NCI-H1105 treated with DMSO at 0.1 percent for 48 hours (cell line): ENCODE data around the gene PARP4.
"Not testable (repeated sequence)": the region's sequence is repeated elsewhere in the genome, so short reads cannot be mapped to it uniquely, and the experiment has no call there.

ENCODE experiments used
- DNase-seq: peaks from one replicate; lab custom pipeline; 2025; lab: John Stamatoyannopoulos, UW

PARP4 gene

DNA sequence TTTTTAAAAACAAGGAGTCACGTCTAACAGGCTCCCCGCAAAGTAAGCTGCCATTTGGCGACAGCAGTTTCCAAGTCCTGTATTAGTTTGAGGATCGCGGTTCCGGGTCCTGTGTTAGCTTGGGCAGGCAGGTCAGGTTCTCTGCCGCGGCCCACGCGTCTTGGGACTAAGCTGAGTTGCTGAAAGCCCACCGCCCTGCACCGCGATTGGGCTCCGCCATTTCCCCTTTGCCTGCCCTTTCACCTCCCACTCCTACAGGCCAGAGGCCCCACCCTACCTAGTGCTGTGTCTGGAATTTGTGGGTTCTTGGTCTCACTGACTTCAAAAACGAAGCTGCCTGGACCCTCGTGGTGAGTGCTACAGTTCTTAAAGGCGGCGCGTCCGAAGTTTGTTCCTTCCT is 6.8 kb downstream of the PARP4 start:
- DNase-seq: no peak

DNA sequence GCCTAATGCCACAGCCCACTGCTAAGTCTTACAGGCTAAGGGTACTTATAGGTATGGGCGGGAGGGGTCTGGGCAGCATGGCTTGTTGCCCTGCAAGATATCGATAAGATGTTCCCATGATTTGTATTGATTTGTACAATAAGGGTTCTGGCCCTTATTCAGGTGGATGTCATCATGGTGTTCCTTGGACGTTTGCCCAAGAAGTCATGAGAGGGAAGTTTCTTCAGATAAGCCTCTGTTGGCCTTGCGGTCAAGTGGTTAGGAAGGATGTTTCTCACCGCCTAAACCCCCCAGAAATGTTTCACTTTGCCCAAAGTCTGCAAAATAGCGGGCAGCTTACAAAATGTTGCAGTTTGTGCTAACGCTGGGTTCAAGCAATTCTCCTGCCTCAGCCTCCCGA is 7.3 kb downstream of the PARP4 start:
- no peak for DNase-seq

DNA sequence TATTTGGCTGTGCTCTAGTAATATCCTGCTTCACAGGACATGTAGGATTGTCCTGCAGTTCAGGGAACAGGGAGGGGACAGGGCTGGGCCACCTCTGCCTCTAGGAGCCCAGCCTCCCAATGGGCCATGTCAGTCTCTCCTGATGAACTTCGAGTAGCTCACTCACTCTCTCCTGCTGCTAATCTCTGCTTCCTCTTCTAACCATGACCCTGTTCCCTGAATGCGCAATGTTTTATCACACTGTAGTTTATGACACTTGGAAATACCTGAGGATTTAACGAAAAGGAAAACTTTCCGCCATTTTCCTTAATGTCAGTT is 9.2 kb downstream of the PARP4 start:
- DNase-seq: no peak

DNA sequence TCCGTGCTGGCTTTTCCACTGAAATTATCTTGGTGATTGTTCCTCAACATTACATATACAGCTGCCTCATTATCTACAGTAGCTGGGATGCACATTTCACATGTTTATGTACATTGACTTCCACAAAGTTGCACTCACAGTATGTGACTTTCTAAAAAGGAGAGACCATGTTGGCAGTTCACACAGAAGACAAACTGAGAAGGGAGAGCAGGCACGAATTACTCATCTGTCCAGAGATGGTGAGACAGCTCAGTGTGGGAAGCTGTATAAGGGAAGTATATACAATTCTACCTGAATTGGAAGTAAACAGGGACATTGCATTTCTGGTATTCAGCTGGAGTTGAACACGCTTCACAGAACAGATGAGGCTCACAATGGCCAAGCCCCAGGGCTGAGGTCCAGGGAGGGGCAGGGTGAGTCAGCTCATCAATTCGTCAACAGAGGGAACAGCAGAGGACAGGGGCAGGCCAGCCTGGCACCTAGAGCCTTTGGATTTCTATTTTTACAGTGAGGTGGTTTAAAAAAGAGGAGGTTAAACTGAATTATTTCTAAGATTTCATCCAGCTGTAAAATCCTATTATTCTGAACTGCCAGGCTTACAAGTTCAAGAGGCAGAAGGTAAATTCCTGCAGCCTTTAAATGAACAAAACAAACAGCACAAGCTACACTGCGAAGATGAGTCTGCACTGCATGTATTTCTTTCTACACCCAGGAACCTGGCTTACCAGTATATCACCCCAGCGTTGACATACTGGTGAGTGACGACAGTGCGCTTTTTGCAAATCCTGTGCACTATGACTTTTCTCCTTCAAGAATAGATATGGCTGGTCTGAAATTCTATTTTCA is 9.8 kb downstream of the PARP4 start:
- DNase-seq: no peak

DNA sequence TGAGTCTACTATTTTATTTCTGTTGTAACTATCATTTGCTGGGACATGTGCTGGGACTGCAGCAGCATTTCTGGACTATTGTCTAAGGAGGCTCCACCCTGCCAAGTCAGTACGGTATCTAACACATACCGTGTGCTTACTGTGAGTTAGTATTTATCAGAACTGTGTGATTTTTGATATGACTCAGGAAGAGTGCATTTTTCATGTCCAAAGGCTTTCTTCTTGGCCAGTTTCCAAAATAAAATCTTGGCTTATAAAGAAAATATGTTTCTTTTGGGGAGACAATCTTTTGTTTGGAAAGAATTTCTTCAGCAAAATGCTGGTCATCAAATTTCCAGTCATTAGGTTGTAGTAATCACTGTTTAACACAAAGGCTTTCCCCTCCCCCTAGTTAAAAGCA is 11.6 kb downstream of the PARP4 start:
- no peak for DNase-seq

DNA sequence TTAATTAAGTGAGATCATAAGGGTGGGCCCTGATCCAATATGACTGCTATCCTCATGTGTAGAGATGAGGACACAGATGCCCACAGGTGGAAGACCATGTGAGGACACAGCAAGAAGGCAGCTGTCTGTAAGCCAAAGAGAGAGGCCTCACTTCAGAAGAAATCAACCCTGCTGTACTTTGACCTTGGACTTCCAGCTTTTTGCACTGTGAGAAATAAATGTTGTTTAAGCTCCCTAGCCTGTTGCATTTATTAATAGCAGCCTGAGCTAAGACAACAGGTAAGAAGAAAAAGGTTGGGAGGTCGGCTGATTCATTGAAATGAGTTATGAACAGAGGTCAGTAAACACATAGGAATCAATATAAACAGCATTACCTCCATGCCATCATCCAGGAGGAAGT is 14.8 kb downstream of the PARP4 start:
- DNase-seq: no peak

DNA sequence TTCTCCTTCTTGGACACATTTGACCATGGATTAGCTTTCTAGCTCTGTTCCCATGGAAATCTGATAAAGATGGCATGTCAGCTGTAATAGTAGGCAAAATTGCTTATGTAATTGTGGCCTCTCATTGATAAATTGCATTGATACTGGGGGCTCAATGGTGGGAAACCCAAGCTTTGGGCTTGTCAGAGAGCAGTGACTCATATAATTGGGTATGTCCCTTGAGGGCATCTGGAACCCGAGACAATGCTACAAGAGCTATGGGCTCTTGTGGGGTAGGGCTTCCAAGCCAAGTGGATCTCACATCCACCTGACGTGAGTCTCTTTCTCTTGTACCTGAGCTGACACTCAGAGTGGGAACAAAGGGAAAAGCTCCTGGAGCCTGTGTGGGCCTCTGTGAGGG is 16.3 kb downstream of the PARP4 start:
- DNase-seq: not testable (repeated sequence)

DNA sequence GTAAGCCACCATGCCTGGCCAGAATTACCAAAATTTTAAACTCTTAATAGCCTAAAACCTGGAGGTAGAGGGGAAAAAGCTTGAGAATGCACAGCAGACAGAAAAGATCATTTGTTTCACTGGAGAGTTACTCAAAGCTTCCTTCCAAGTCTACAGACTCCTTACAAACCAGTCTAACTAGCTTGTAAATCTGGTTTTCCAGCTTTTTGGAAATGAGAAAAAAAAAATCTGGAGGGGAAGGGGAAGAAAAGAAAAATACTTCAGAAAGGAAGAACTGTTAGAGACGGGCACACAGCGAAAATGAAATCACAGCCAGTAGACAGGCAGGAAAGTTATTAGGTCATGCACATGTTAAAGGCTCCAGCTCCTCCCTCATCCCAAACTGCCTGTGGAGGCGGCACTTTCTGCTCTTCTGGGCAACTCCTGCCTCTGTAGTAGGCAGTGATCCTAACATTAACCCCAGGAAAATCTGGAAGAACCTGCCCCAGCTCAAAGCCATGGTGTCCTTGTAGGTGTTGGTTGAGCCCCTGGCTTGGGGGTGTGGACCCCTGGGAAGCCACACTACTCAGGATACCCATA is 17.3 kb downstream of the PARP4 start:
- no peak for DNase-seq

DNA sequence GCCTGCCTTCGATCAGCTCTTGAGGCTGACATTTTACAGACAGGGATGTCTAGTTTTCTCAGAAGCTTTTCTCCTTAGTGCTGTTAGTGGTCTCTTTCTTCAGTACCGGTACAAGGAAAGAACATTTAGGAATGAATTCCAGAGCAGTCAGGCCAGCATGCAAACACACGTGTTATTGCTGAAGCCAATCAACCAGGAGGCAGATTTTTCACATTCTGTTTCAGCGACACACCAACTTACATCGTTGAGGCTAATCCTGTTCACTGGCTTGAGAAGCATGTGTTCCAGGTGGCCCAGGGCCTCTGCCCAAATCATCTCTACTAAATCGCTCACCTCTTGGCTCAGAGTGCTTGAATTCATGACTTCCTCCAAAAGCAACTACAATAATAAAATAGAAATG is 19.2 kb downstream of the PARP4 start:
- no peak for DNase-seq

DNA sequence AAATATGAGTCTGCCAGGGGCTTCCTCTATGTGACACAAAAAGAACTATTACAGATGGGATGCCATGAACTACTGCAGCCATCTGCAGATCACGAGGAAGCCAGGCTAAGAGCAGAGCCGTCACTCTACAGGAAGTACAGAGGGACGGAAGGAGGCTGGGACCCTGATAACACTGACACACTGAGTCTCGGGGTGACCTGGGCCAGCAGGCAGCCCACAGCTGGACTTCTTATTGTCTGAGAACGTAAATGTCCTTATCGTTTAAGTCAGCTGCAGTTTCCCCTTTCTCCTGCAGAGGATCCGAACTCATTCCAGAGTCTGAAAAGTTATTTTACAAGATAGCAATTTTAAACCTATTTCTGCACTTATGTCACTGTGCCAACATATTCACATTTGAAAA is 20.7 kb downstream of the PARP4 start:
- DNase-seq: no peak

DNA sequence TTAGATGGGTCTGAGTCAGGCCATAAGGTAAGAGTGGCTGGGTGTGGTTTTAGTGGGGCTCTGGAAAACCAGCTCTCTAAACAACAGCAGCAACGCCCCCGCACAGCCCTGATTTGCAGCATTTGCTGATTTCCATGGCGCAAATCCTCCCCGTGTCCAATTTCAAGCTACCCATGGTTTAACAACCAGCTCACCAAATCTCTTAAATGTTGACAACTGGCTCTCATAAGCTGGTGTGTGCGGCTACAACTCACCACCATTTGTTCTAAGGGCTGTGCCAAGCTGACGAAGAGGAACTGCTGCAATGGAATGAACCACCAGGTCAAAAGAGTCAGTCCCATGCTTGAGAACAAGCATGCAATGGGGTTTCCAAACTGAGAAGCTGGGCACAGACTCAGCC is 22.9 kb downstream of the PARP4 start:
- no peak for DNase-seq

DNA sequence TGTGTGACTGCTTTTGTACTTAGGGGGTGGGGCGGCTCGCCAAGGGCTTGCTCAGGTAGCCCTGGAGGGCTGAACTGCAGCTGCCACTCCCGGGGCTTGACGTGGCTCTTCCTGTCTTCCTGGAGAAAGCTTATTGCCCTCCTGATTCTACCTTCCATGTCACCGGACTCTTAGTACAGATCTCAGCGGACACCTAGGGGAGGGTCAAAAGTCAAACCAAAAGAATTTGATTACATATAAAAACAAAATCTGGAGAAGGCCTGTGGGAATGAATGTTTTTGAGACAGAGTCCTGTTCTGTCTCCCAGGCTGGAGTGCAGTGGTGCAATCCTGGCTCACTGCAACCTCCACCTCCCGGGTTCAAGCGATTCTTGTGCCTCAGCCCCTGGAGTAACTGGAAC is 24.5 kb downstream of the PARP4 start:
- DNase-seq: not testable (repeated sequence)

DNA sequence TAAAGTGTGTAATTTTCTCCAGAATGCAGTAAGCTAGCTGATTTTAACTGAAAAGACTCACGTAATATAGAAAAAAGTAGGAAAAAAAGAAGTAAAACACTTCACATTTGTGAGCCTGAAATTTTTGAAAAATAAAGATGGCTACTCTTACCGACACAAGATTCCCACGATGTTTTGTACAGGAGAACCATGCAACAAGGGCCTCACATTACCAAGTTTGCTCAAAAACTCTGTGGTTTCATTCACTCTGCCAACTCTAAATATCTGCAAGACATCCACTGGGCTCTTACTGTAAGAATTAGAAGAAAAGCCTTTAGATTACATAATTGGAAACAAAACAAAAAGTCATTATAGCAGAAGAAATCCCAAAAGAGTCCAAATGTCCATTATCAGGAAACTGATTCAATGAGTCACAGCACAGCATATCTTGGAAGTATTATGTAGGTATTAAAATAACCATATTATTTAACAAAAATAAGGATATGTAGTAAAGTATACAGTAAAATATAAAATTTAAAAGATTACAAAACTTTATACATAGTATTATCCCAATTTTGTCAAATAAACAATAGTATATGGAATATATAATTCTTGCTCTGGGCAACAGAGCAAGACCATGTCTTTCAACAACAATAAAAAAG is 26.4 kb downstream of the PARP4 start:
- DNase-seq: not testable (repeated sequence)

DNA sequence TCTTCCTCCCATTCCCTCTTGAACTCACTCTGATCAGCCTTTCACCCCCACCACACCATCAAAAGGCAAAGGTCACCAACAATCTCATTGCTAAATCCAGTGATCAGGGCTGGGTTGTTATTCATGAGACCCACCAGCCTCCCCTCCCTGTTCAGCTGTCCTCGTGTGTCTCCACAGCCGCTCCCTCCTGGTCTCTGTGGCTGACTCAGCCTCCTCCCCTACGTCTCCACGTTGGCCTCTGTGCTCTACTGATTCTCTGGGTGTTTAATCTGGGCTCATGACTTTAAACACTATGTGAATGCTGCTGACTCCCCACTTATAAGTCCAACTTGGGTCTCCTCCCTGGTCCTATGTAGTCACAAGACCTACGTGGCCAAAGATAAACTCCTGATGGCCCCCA is 38.9 kb downstream of the PARP4 start:
- no peak for DNase-seq

DNA sequence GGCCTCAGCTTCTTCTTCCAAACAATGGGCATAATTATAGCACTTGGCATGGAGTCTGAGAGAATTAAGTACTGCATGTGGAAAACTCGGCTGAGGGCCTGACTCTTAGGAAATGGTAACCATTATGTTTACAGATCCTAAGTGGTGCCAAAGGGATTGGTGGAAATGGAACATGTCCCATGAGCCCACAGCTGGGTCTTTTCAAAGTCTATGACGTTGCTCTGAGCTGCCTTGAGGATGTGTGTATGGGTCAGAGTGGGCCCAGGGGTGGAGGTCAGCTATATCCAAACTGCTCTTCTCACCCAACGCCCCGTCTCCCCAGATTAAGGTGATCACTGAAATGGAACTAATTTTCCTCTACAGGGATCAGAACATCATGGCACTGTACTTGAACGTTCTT is 40.4 kb downstream of the PARP4 start:
- not testable (repeated sequence) for DNase-seq

DNA sequence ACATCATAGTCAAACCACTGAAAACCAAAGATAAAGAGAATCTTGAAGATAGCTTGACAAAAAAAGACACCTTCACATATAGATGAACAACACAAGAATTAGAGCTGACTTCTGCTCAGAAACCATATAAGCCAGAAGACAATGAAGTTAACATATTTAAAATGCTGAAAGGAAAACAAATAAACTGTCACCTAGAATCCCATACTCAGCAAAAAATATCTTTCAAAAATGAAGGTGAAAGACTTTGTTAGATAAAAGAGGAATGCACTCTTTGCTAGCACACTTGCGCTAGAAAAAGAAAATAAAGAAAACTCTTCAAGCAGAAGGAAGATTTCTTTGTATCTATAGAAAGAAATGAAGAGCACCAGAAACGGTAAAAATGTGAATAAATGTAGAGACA is 49.5 kb downstream of the PARP4 start:
- DNase-seq: no peak

DNA sequence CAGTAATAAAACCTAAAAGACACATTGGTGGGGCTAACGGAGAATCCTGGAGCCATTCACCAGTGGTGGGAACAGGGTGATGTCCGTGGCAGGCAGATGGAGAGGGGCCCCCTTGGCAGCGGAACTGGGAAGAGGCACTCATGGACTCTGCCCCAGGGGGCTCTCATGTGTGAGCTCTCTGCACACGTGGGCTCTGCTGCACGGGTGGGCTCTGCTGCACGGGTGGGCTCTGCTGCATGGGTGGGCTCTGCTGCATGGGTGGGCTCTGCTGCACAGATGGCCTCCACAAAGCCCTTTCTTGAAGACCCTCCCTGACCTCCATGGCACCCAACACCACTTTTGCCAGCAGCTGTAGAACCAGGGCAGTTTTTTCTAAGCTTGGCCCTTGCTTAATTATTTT is 52.3 kb downstream of the PARP4 start:
- DNase-seq: no peak

DNA sequence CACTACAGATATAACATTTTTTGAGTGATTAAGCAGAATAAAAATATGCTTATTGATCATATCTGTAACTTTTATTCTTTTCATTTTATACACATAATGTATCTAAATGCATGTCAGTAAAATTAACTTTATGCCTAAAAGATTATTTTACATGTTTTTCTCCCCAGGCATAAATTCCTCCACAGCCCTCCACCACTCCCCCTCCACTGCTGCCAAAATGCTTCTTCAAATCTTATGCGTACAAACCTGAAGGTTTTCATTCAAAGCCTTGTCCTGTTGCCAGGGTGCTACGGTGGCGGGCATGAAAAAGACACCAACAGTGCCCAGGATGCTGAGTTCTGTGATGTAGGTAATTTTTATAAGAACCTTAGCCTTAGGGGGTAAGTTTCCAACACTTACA is 52.9 kb downstream of the PARP4 start:
- no peak for DNase-seq

DNA sequence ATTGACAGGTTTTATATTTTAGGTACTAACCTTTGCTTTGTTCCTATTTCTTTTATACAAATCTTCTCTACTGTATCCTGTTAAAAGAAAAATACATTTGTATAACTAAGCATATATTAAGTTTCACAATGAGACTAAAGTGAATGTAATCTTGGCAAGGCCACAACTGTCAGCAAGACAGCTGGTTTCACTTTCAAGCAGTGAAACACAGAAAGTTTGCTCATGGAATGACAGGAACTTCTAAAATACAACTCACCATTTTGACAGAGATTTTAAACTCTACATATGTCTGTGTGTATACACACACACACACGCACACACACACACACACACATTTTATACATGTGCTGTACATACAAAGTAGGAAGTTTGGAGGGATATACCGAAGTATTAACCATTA is 53.3 kb downstream of the PARP4 start:
- no peak for DNase-seq

DNA sequence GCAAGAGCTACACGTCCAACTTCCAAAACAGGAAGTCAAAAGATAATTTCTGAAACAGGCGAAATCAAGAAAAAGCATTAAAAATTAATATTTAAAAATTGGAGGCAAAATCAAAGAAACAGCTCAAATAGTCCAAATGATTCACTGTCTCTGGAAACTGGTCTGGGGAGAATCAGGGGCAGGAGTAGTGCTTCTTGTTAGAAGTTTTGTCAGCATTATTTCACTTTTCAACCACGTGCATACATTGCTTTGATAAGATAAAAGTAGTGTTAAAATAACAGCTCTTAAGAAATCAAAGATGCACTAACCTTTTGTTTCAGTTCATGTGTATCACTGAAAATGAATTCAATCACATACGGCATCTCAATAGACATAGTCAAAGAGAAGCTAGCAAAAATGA is 53.8 kb downstream of the PARP4 start:
- DNase-seq: no peak

DNA sequence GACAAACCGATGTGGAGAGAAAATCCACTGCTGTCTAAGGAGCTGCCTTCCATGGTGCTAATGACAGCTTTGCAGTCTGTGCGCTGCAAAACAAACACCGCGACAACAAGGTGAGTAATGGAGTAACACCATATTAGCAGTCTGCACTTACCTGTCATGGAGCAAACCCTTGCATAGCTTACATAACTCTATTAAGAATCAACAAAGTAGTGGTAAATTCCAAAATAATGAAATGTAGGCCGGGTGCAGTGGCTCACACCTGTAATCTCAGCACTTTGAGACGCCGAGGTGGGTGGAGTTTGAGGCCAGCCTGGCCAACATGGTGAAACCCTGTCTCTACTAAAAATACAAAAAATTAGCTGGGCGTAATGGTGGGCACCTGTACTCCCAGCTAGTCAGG is 56.2 kb downstream of the PARP4 start:
- DNase-seq: no peak

DNA sequence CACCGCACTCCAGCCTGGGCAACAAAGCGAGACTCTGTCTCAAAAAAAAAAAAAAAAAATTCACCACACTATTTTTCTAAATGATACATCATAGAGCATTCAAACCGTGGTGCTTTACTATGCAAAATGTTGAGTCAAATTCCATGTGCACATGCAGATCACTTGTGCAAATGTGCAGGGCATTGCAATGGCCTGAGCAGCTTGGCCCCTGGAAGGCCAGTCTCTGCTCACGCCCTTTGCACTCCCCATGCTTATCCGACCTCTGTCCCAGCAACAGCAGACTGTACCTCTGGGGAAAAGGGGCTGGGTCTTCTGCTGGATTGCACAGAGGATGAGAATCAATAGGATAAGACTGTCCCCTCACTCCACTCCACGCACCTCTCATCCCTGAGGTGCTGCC is 58.5 kb downstream of the PARP4 start:
- no peak for DNase-seq

DNA sequence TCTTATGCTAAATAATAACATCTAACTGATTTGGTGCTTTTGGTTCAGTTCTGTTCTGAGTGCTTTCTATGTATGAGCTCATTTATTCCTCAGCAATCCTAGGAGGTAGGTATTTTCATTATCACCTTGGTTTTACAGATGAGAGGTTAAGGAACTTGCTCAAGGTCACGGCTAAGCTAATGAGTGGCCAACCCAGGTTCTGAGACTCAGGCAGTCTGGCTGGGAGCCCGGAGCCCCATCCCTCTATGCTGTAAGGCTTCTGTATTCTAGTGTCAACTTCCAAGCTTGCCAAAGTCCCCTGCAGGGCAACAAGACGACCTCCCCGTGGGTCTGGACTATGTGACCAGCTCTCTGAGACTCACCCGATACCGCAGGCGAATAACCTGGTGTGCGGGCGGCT is 60.5 kb downstream of the PARP4 start:
- no peak for DNase-seq

DNA sequence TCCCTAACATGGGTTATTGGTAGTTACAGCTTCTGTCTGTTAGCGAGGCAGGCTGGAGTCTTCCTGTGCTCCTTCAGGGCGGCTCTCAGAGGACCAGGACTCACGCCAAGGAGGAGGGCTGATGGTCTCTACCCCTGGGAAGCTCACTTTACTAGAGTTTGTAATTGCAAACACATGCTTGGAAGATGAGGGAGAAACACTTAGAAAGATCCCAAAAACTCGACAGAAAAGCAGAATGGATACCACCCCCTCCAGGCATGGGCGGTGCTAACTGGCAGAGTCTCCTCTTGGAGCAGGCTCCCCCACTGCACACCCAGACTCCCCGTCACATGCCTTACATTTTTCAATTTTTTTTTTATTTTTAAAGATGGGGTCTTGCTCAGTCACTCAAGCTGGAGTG is 62.0 kb downstream of the PARP4 start:
- DNase-seq: no peak
